H4 (cell line): ENCODE data around the gene NUP210L. TPM values are rescaled to one million over a fixed set of nuclear protein-coding genes. Genes with fewer than 3 reads are reported as not detected.

ENCODE experiments used
- DNase-seq: peaks from one replicate; pipeline ENCODE4 v3.0.0-alpha.2; 2015; ENCODE audit warnings: low spot score
- total RNA-seq: library from RNA; depleted of rRNA; stranded (reverse); fragments of >200 nt; shearing (Covaris generic); gene quantifications from 2 replicates; pipeline ENCODE4 v1.2.3, GENCODE V29; 2014

Gene NUP210L
- total RNA-seq, 1 experiment from 2014 or later = 0.02 TPM

- peak; percentile 98 for DNase-seq
Measured at GRCh38 chr1:153967107-153967999, 187.5 kb downstream of the NUP210L start, which contains the start of gene CREB3L4. CREB3L4 (plus strand) TSS chr1:153967902; CDS start chr1:153968526, 624 bp downstream.

DNA sequence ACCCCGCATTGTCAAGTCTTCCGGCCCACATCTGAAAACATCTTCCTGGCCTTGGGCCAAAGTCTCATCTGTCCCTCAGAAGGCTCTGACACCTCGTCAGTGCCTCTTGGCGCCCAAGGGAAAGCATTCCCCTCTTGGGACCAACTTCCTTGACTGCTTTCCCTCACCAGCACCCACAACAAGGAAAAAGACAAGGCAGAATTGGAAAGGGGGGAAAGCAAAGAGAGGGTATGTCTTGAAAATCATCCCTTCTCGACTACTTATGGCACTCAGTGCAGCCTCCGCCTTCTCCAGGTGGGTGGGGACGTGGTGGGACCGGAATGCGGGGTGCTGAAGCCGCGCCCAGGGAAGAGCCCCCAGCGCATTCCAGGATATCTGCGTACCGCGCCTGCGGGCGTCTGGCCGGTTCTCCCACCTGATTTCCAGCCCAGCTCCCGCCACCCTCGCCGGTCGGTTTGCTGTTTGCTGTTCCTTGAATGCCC, 191.0 kb downstream of the NUP210L start:
- no peak for DNase-seq

- peak; percentile 96 for DNase-seq
Measured at GRCh38 chr1:153963030-153963849, 191.6 kb downstream of the NUP210L start, which contains the start of gene SLC39A1. SLC39A1 (minus strand) TSS chr1:153963537; CDS start chr1:153962715, 822 bp downstream.

DNA sequence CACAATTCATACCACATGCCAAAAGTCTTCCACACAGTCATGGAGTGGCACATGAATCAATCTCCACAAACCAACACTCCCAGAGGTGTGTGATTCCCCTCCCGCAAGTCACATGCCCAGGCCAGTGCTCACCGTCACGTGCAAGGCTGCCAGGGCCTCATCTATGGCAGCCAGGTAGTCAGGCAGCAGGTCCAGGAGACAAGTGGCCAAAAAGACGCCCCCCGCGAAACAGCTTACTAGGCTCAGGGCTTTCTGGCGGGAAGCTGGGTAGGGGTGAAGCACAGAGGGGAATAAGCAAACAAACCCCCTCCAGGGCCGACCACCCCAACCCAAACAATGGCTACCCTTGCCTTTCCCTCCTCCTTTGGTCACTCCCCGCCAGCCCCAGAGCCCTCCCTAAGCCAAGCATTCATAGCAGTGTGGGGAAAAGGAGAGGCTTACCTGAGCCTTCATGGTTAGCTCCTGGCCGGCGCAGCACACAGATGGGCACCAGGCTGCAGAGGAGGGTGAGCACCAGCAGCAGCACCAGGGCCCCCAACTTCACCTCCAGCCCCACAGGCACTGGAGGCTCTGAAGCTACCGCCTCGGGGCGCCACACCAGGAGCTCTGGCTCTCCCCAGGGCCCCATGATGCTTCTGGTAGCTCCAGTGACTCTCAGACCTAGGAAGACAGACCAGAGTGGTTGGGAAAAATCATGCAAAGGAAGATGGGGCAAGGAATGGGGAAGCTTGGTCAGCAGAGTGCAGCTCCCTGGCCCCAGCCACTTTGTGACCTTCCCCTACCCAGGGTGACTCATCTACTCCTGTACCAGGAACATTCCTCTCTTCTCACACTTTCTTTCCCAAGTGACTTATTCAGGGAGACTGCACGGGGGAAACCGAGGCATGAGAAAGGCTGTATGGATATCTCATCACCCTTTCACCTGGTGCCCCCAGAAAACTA, 192.5 kb downstream of the NUP210L start:
- DNase-seq = no peak

DNA sequence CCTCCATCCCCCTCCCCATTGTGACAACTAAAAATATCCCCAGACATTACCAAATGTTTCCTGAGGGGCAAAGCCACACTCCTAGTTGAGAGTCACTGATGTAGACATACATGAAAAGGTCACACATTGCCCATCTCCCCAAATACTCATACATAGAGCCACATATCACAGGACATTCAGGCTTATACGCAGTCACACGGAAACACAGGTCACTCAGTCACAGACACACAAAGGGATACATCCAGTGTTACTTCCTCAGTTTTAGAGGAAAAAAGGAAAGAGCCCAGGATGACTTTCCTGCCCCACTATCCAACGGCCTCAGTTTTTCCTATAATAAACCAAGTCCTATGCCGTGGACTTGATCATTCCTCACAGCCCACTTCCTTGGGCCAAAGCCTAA, 193.5 kb downstream of the NUP210L start:
- no peak for DNase-seq

DNA sequence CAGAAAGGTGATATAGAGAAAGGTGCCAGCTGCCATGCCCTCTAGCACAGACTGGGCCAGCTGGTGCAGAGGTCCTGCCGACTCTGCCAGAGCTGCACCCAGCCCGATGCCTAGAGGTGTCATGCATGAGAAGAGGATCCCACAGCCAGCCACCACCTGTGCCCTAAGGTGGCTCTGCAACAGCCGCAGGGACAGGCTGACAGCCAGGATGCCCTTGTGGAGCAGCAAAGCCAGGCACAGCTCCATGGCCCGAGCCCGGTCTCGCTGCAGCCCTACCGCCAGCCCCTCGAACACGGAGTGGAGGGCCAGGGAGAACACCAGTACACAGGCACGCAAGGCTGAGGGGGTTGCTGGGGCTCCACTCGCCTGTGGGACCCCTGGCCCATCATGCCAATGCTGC, 194.7 kb downstream of the NUP210L start:
- no peak for DNase-seq

GRCh38 chr1:153959454-153959853, 195.4 kb downstream of the NUP210L start:
- DNase-seq = no peak

DNA sequence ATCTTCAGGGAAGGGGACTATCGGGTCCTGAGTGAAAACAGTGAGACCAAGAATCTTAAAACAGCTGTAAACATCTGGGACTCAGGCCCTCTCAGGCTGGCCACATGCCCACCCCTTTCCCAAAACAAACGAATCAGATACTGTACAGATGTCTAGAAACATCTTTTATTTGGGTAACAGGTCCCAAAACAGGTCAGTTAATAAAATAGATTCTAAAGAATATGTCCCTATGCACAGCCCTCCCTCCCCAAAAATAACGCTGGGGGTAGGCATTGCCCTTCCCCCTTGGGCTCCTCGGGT, 196.0 kb downstream of the NUP210L start:
- no peak for DNase-seq

DNA sequence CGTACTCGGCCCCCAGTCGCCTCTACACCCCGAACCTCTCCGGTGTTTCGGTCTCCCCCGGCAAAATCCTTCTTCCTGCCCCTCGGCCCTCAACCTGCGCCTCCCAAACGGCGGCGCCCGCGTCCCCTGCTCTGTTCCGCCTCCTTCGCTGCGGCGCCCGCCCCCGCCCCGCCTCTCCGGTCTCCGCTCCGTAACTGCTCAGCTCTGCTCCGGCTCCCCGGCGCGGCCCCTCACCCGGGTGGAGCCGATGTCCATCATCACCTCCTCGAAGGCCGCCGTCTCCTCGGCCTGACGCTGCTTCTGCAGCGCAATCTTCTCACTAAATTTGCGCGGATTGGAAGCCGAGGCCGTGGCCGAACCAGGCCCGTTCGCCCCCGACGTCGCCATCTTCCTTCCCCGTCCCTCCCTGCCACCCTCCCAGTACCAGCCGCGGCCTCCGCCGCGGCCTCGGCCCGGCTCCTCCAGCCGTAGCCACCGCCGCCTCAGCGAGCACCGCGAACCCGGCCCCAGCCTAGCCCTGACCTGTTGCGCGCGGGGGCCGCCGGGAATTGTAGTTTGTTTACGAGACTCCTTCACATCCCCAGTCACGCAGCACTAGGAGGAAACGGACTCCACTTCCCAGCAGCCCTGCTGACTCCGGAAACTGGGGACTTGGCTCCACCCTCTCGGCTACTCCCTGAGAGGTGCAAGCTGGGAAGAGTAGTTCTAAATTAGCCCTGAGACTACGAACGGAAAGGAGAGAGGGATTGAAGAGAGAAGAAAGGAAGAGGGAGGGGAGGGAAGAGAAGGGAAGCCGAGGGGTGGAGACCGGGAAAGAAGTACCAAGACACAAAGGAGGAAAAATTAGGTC, 196.5 kb downstream of the NUP210L start, which contains the start of gene CRTC2:
CRTC2 (minus strand) TSS at position 502 of the 850 bp plus-strand sequence; CDS start at position 387, 115 bp downstream.
- peak; percentile 99 for DNase-seq

DNA sequence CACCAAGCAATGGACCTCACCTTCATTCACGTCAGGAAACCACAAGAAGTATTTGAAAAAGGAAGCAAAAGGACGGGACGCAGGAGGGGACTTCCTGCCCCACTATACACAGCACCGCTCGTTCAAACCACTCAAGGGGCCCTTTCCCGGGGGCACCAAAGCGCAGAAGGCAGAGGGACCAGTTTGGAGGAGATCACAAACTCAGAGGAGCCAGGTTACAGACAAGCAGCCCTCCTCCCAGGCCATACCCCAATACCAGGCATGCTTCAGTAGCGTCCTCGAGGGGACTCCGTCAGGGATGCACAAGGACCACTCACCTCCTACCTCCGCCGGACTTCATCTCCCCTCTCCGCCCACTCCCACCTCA, 197.1 kb downstream of the NUP210L start:
- DNase-seq = no peak

DNA sequence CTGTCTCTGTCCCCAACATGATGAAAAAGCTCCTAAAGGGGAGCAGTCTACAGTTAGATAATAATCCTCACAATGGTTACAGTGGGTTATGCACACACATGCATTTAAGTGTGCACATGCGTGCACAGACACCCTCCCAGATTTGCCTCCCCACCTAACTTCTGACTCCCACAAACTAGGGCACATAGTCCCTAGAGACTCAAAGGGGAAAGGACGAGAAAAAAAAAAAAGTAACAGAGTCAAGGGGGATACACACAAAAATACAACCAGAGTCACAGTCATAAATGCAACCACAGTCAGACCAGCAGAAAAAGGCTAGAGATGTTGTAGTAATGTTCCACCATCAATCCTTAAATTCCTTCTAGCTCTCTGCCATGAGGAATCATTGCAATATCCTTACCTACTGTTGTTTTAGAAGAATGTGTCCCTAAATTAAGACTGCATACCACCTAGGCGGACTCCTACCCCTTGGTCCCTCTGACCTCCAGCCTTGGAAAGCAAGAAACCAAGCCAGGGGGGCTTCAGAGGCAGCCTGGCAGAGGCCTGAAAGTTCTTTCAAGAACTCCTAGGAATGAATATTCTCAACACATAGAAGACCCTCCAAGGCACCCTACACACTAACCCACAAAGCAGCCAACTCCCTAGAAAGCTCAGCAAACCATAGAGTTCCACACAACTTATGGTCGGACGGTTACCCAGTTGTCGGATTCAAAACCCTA, 197.7 kb downstream of the NUP210L start:
- DNase-seq = no peak

- DNase-seq = no peak
Measured at GRCh38 chr1:153954826-153955225, 200.0 kb downstream of the NUP210L start.

- DNase-seq = no peak
Measured at GRCh38 chr1:153953859-153954365, 201.0 kb downstream of the NUP210L start.

- DNase-seq = no peak
Measured at GRCh38 chr1:153951801-153952200, 203.1 kb downstream of the NUP210L start.

GRCh38 chr1:153951183-153951582, 203.7 kb downstream of the NUP210L start:
- no peak for DNase-seq

DNA sequence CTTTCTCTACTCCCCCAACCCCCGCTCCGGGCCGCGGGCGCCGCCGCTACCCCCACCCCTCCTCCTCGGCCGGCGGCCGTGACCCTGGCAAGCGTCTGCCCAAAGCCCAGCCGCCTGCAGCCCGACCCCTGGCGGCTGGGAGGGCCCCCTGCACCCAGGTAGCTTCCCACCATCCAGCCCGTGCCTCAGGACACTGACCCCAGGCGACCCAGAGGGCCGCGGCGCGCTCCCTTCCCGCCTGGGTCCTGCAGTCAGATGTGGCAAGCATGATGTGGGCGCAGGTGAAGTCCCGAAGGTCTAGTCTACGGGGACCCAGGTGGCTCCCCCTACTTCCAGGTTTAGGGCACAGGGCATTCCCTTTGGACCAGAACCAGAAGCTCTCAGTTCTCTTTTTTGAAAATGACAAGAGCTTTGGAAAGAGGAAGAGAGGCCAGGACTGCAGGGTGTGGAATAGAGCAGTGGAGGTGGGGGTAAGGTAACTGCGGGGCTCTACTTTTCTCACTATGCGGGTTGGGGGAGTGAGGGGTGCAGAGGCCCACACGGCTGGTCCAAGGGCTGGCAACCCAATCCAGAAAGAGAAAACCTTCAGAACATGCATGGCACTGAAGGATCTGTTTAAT, 208.1 kb downstream of the NUP210L start, which contains the start of gene DENND4B:
DENND4B (minus strand) TSS at position 97 of the 620 bp plus-strand sequence. CDS start 2,344 bp downstream, outside the sequence.
- DNase-seq = peak; percentile 55

DNA sequence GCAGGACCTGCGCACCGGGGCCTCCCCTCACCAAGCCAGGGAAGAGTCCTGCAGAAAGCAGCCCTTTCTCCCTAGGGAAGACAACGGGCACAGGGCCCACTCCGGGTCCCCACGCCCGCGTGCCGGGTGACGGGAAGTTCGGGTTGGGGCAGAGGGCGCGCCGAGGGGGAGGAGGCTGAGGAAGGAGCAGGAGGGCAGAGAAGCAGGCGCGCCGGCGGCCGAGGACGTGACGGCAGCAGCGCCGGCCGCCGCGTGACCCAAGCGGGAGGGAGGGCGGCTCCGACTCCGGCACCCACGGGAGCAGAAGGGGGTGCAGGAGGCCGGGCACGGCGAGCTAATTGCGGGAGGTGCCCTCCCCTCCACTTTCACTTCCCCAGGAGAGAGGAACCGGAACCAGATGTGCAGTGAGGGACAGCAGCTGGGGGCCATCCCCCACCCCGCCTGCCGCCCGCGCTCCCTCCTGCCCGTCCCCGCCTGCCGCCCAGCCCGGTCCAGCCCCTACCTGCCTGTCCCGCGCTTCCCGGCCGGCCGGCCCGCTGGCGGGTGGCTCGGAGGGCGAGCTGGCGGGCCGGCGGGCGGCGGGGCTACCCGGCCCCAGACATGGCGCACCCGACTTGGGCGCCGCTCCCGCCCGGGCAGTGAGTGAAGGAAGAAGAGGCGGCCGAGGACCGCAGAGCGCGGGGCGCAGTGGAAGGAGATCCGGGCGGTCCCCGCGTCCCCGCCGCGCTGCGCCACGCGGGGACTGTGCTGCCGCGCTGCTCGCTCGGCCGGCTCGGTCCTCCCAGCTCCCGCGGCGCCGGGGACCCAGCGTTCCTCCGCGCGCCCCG, 208.9 kb downstream of the NUP210L start:
- peak; percentile 51 for DNase-seq
